Activated naive CD4-positive, alpha-beta T cell treated with anti-CD3 and anti-CD28 coated beads, Interleukin-2, amount 50 U/mL, for 16 hours (primary cell): ENCODE measurements around the gene UBE2S.
"Not testable (repeated sequence)": the region's sequence is repeated elsewhere in the genome, so short reads cannot be mapped to it uniquely, and the experiment has no call there.

Source experiments
- DNase-seq: peaks from one replicate; pipeline ENCODE4 v3.0.0-alpha.2; 2020

The UBE2S gene

DNA sequence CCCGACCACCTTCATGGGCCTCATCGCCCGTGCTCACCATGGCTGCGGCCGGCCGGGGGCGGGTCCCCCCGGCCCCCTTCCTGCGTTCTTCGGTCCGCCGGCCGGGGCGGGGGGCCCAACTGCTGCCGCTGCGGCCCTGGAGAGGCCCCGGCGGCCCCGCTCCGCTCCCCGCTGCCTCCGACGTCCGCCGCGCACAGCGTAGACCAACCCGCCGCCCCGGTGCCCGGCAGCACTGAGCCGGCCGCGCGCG lies at the start of gene UBE2S:
TSS of gene UBE2S (minus strand) at position 239 of the 250 bp plus-strand sequence. CDS start at position 40, 199 bp downstream.
- not testable (repeated sequence) for DNase-seq

- no peak for DNase-seq
These were observed 48.8 kb upstream of the UBE2S start for GRCh38 chr19:55456347-55456746.

- DNase-seq, result no peak
These were observed 48.1 kb upstream of the UBE2S start for GRCh38 chr19:55455576-55456235.

GRCh38 chr19:55454787-55455243 lies 47.2 kb upstream of the UBE2S start:
- peak; percentile 53 for DNase-seq

DNA sequence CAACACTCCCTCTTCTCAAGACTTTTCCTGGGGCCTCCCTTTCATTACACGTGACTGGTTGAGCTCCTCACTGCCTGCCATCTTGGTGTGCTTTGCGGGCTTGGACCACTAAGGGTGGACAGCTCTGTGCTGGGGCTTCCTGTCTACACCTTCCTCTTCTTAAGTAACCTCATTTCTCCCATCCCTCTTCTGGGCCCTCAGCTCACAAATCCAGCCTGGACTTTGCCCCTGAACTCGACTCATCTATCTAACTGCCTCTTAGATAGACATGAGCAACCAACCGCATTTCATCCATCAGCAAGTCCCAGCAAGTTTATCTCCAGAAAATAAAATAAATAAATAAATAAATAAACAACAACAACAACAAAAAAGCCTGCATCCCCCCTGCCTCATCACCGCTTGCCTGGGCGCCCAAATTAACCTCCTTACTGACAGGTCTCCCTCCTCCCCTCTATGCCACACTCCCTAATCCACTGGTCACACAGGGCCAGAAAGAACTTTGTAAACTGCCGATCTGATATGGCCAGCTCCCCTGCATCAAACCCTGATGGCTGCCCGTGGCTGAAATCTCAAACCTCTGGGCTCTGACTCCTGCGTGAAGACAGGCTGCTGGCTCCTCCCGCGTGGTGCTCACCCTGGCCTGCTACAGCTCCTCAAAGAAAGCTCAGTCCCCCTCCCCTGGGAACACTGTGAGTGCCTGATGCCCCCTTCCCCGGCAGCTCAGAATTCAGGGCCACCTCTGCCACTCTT lies 46.1 kb upstream of the UBE2S start:
- no peak for DNase-seq

- DNase-seq, result peak; percentile 32
These were observed 45.3 kb upstream of the UBE2S start for GRCh38 chr19:55452749-55453346.

GRCh38 chr19:55451965-55452748 lies 44.6 kb upstream of the UBE2S start:
- DNase-seq, result no peak

DNA sequence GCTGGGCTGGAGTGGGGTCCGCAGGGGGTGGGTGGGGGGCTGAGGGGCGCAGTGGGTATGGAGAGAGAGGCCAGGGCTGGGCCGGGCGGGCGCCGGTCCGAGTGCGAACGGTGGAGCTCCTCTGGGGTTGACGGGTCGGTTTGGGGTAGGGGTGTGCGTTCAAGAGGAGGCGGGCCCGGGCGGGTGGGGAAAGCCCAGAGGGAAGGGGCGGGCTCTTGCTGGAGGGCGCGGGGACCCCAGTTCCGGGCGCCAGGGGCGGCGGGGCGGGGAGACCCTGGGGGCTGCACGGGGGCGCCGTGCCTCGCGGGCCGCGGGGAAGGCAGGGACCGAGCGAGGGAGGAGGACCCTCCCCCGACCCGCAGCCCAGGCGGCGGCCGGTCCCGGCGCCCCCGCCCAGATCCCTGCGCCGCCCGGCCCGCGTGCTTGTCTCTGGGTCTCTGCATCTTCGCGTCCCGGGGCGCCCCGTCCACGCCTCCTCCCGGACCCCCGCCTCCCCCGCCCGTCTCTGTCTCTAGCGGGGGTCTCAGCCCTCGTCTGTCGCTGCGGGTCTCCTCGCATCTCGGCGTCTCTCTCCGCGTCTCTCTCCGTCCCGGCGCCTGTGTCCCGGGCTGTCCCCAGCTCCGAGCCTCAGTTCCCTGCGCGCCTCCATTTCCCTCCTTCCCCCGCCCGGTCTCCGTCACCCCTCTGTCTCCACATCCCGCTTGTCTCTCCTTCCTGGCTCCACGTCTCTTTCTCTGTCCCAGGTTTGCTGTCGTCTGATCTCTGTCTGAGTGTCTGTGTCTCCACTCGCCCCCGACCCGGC lies 43.8 kb upstream of the UBE2S start:
- no peak for DNase-seq

- DNase-seq, result no peak
These were observed 41.9 kb upstream of the UBE2S start for GRCh38 chr19:55449469-55449868.

DNA sequence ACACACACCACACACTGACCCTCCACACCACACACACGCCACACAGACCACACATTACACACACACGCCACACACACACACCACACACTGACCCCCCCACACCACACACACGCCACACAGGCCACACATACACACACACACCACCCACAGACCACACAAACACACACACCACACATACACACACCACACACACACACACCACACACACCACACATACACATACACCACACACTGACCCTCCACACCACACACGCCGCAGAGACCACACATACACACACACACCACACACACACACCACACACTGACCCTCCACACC lies 40.5 kb upstream of the UBE2S start:
- not testable (repeated sequence) for DNase-seq

GRCh38 chr19:55447421-55448174 lies 40.0 kb upstream of the UBE2S start:
- no peak for DNase-seq

DNA sequence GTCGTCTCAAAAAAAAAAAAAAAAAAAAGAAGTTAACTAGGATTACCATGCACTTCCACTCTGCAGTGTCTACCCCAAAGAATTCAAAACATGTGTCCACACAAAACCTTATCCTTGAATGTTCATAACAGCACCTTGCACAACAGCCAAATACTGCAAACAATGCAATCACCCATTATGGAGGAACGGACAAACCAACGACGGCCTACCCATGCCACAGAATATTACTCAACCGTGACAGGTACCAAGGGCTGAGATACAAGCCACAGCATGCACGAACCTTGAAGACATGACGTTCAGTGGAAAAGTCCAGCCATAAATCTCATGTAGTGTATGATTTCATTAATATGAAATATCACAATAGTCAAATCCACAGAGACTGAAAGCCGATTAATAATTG lies 38.5 kb upstream of the UBE2S start:
- DNase-seq, result no peak

GRCh38 chr19:55444646-55445045 lies 37.1 kb upstream of the UBE2S start:
- DNase-seq, result no peak

DNA sequence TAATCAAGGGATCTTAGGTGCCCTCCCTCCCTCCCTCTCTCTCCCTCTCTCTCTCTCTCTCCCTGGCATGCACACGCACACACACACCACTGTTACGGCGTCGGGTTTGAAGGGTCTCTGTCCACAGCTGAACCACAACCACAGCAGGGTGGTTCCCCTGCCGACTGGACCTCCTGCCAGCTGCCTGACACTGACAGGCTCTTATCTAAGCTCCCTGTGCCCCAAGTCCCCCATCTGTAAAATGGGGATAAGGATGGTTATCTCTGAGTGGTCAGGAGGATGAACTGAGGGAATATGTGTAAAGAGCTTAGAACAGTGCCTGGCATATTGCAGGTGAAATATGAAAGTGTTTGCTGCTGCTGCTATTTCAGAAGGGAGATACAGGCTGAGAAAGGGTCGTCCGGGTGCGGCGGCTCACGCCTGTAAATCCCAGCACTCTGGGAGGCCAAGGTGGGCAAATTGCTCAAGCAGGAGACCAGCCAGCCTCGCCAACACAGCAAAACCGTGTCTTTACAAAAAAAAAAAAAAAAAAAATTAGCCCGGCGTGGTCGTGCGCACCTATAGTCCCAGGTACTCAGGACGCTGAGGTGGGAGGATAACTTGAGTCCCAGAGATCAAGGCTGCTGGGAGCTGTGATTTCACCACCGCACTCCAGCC lies 36.4 kb upstream of the UBE2S start:
- DNase-seq, result no peak

DNA sequence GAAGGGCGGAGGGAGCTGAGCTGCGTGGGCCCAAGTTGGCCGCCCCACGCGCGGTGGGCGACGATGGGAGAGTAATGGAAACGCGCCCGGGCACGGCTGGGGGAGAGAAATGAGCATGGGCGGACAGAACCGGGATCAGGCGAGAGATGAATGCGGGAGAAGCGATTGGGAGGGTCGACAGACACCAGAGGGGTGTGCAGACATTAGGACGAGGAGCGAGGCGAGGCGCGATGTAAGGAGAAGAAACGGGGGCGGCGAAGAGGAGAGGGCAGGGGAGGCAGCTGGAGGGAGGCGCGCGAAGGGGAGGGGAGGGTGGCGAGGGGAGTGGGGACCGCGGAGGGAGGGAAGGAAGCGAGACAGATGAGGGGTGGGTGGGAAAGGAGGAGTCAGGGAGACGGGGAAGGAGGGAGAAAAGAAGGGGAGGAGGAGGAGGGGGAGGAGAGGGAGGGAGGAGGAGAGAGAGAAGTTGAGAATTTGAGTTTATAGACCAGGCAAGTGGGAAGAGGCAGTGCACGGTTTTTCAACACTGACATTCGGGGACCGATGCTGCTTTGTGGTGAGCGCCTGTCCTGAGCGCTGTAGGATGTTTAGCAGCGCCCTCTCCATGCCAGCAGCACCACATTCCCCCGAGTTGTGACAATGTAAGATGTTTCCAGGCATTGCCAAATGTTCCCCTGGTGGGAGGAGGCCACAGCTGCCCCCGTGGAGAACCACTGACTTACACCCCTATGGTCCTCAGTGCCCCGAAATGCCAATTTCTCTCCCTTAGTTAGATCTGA lies 35.6 kb upstream of the UBE2S start, which contains the start of gene SHISA7:
TSS of gene SHISA7 (minus strand) at position 256 of the 779 bp plus-strand sequence. CDS start 437 bp downstream, outside the sequence.
- DNase-seq, result no peak

DNA sequence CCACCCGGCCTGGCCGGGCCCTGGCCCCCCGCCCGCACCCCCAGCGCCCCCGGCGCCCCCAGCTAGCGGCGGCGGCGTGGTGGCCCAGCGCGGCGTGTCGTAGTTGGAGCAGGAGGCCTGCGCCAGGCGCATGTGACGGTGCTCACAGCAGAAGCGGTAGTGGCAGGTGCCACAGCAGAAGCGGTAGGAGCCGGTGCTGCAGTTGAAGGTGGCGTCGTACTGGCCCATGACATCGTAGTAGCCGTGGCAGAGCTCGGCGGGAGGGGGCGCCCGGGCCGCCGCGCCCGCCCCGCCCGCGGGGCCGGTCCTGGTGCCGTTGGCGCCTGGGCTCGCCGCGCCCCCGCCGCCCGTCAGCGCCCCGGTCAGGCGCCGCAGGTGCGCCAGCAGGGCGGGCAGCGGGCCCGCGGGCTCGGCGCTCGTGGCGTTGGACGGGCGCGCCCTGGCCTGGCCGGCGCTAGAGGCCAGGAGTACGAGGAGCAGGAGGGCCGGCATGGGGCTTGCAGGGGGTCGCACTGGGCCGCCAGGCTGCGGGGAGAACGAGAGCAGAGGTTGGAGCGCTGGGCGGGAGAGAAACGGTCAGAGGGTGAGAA lies 34.9 kb upstream of the UBE2S start:
- peak; percentile 36 for DNase-seq

DNA sequence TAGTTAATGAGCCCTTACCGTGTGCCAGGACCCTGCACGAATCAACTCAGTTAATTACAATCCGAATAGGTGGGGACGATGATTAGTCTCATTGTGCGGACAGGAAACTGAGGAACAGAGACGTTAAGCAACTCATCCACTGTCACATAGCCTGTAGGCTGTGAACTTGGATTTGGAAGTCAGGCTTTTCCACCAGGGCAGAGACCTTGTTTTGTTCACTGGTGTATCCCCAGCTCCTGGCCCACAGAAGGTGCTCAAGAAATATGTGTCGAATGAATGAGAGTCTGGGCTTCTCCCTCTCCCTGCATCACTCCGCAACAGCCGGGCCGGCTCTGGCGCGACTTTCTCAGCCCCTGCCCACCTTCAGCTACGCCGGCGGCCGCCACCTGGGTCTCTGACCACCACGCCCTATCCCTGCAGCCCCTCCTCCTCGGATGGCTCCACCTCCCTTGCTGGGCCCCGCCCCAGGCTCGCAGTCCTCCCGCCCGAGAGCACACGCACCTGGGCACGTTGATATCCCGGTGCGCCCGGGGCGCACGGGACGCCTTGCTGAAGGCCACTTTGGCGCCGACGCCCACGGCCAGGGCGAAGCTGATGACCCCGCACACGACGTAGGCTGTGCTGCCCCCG lies 34.2 kb upstream of the UBE2S start:
- no peak for DNase-seq

GRCh38 chr19:55441319-55441691 lies 33.7 kb upstream of the UBE2S start:
- no peak for DNase-seq

DNA sequence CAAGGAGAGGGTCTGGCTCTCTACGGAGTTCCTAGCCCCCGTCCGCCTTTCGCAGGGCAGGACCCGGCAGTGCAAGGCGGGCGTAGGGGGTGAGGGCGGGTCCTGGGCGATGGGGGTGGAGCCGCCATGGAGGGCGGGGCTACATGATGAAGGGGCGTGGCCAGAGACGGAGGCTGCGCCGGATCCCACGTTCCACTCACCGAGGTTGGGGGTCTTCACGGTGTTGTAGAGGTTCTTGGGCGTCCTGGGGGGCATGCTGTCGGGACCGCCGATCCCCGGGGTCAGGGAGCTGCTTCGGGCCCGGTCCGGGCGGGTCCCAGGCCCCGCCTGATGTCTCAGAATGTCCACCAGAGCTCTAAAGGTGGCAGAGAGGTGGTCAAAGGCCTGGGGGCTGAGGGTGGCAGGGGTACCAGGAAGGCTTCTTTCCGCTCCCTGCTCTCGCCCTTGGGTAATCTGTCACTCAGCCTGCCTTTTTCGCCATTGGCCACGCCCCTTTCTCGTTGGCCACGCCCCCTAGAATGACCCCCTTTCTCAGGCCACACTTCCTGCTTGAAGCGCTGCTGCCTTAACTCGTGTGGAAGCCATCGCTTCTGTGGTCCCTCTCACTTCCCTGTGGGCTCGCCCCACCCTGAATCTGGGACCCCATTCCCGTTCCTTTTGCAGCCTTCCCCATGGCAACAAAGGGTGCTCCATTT lies 33.0 kb upstream of the UBE2S start:
- no peak for DNase-seq
